Keratinocyte (primary cell): ENCODE data around the gene PTEN.
"Not testable (repeated sequence)": the region's sequence is repeated elsewhere in the genome, so short reads cannot be mapped to it uniquely, and the experiment has no call there.

ENCODE experiments used
- EZH2 ChIP-seq: IDR thresholded peaks from one replicate; pipeline ENCODE4 v1.6.1; 2012; ENCODE audit warnings: inconsistent platforms, mild to moderate bottlenecking, low read length, moderate library complexity
- TF ChIP-seq, protein P1 (sequence below), 3 experiments: IDR thresholded peaks in 1 of 3; conservative IDR thresholded peaks in 1 of 3; optimal IDR thresholded peaks in 1 of 3; 2 replicates in 2 of 3; 3 replicates in 1 of 3; pipeline versions ENCODE3 to v1.5.1; 2011; ENCODE audit warnings: low read length in 3 of 3, mild to moderate bottlenecking in 3 of 3, moderate library complexity in 2 of 3, control low read depth in 1 of 3, inconsistent platforms in 1 of 3; ENCODE audit not compliant: insufficient read depth in 2 of 3; ENCODE audit errors: extremely low read depth in 1 of 3

DNA sequence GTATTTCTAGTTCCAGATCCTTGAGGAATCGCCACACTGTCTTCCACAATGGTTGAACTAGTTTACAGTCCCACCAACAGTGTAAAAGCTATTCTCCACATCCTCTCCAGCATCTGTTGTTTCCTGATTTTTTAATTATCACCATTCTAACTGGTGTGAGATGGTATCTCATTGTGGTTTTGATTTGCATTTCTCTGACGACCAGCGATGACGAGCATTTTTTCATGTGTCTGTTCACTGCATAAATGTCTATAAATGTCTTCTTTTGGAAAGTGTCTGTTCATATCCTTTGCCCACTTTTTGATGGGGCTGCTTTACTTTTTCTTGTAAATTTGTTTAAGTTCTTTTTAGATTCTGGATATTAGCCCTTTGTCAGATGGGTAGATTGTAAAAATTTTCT lies 7.8 kb upstream of the PTEN start:
- TF ChIP-seq, protein P1, sequence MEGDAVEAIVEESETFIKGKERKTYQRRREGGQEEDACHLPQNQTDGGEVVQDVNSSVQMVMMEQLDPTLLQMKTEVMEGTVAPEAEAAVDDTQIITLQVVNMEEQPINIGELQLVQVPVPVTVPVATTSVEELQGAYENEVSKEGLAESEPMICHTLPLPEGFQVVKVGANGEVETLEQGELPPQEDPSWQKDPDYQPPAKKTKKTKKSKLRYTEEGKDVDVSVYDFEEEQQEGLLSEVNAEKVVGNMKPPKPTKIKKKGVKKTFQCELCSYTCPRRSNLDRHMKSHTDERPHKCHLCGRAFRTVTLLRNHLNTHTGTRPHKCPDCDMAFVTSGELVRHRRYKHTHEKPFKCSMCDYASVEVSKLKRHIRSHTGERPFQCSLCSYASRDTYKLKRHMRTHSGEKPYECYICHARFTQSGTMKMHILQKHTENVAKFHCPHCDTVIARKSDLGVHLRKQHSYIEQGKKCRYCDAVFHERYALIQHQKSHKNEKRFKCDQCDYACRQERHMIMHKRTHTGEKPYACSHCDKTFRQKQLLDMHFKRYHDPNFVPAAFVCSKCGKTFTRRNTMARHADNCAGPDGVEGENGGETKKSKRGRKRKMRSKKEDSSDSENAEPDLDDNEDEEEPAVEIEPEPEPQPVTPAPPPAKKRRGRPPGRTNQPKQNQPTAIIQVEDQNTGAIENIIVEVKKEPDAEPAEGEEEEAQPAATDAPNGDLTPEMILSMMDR (optimal IDR thresholded peaks at IDR 0.05 in 1 of 3, IDR thresholded peaks at IDR 0.05 in 1 of 3, conservative IDR thresholded peaks at IDR 0.05 in 1 of 3; ENCODE audit: extremely low read depth in 1 of 3, insufficient read depth in 2 of 3, low read length in 3 of 3): not testable (repeated sequence)
- TF ChIP-seq EZH2: not testable (repeated sequence)
